G401.6 (cell line): Measurements from ENCODE around the gene MCCC2.
"Not testable (repeated sequence)": the region's sequence is repeated elsewhere in the genome, so short reads cannot be mapped to it uniquely, and the experiment has no call there.

Experiments used
- FAIRE-seq: peaks from 2 replicates; lab custom pipeline; 2012; peaks lifted over from hg19 to GRCh38; lab: Jason Lieb, UNC

Gene MCCC2

DNA sequence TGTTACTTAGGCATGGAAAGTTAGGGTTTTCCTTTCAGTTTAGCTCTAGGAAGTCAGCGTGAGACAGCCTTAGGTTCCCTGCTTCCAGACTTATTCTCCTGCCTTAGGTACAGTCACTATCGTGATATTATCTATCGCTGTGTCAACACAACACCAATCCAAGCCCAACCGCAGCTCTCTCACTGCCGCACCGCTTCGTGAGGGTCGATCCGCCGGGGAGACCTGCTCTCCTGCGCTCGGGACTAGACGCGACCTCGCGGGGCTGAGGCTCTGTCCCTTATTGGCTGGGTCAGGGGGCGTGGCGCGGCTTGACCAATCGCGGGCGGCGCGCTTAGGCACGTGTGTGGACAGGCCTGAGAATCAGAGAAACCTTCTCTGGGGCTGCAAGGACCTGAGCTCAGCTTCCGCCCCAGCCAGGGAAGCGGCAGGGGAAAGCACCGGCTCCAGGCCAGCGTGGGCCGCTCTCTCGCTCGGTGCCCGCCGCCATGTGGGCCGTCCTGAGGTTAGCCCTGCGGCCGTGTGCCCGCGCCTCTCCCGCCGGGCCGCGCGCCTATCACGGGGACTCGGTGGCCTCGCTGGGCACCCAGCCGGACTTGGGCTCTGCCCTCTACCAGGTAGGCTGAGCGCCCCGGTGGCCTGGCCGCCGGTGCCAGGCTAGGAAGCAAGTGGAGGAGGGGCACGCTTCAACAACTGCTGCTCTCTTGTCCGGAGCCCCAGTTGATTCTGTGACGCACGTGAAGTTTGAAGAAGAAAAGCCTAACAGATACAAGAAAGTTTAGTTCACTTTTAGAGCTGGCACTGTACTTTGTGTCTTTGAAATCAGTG is at the start of gene MCCC2:
TSS of gene MCCC2 (plus strand) at position 400 of the 825 bp plus-strand sequence. CDS start at position 486, 86 bp downstream.
- peak; percentile 91 for FAIRE-seq

DNA sequence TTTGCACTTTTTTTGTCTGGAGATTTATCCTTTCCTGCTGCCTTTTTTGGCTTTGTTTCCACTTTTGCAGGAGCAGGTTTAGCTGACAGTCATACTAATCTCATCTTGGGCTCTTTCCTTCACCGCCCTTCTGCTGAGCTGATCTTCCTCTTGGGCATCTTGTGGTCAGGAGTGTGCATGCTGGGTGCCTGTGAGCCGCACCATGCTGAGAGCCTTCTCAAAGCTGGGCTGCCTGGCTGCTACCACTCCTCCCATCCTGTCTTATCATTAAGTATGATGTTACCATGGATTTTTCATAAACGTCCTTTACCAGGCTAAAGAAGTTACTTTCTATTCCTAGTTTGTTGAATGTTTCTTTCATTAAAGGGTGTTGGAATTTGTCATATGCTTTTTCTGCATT is 49.5 kb upstream of the MCCC2 start:
- FAIRE-seq = no peak

DNA sequence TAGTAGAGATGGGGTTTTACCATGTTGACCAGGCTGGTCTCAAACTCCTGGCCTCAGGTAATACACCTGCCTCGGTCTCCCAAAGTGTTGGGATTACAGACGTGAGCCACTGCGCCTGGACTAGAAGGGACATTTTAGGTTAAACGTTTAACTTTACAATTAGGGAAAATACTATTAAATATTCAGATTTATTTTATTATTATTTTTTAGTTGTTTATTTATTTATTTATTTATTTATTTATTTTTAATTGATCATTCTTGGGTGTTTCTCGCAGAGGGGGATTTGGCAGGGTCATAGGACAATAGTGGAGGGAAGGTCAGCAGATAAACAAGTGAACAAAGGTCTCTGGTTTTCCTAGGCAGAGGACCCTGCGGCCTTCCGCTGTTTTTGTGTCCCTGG is 36.3 kb upstream of the MCCC2 start:
- not testable (repeated sequence) for FAIRE-seq

DNA sequence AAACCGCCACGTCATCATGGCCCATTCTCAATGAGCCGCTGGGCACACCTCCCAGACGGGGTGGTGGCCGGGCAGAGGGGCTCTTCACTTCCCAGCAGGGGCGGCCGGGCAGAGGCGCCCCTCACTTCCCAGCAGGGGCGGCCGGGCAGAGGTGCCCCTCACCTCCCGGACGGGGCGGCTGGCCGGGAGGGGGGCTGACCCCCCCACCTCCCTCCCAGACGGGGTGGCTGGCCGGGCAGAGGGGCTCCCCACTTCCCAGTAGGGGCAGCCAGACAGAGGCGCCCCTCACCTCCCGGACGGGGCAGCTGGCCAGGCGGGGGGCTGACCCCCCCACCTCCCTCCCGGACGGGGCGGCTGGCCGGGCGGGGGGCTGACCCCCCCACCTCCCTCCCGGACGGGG is 35.6 kb upstream of the MCCC2 start:
- not testable (repeated sequence) for FAIRE-seq

DNA sequence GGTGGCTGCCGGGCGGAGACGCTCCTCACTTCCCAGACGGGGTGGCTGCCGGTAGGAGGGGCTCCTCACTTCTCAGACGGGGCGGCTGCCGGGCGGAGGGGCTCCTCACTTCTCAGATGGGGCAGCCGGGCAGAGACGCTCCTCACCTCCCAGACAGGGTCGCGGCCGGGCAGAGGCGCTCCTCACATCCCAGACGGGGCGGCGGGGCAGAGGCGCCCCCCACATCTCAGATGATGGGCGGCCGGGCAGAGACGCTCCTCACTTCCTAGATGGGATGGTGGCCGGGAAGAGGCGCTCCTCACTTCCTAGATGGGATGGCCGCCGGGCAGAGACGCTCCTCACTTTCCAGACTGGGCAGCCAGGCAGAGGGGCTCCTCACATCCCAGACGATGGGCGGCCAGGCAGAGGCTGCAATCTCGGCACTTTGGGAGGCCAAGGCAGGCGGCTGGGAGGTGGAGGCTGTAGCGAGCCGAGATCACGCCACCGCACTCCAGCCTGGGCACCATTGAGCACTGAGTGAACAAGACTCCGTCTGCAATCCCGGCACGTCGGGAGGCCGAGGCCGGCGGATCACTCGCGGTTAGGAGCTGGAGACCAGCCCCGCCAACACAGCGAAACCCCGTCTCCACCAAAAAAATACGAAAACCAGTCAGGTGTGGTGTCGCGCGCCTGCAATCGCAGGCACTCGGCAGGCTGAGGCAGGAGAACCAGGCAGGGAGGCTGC is 35.0 kb upstream of the MCCC2 start:
- not testable (repeated sequence) for FAIRE-seq

DNA sequence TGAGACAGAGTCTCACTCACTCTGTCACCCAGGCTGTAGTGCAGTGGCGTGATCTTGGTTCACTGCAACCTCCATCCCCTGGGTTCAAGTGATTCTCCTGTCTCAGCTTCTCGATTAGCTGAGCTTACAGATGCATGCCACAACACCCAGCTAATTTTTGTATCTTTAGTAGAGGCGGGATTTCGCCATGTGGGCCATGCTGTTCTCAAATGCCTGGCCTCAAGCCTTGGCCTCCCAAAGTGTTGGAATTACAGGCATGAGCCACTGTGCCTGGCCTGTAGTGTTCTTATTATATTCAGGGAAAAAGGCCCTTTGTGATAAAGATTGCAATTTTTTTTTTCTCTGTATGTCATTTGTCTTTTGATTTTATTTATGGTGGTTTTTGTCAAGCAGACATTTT is 24.0 kb upstream of the MCCC2 start:
- no peak for FAIRE-seq

DNA sequence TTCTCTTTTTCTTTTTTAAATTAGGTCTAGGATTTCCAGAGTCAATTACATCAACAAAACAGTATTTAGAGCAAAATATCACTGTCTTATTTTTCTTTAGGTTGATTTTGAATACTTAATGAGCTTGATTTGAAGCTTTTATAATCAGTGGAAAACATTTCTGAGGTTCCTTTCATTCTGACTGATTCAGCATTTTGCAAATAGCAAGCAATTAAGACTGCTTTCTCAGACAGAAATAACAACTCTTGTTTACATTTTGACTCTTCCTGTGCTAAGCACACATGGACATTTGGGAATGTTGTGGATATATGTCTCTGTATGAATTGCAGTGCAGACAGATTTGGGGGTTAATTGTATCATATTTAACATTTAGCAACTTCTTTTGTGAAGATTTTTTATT is 22.2 kb upstream of the MCCC2 start:
- peak; percentile 36 for FAIRE-seq

DNA sequence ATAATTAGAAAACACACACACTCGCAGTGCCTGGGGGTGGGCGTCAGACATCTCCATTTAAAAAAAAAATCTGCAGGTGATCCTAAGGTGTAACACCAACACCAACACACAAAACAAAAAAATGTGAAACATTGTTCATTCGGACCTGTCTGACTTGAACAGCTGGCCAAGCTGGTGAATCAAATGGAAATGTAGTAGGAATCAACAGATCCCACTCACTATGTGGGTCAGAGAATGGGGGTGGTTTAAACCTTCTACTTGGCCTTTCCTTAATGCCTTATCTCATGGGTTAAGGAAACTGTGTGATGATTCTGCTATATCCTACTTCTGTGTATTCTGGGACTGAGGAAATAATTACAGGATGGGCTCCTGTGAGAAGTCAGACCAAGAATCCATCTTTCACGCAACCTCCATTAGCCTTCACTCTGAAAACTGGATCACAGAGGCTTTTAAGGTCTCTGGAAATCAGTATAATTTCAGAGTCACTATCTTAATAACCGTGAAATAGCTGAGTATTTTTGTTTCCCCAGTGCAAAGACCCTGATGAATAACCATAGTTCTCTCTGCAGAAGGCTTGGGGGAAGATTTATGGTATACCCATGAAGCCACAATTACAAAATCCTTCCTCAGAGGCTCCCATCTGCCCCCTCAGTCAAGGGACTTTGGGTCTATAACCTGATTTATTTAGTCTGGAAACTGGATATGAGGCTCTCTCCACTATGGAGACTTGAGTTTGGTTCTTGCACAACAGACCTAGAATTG is 17.2 kb upstream of the MCCC2 start:
- no peak for FAIRE-seq

DNA sequence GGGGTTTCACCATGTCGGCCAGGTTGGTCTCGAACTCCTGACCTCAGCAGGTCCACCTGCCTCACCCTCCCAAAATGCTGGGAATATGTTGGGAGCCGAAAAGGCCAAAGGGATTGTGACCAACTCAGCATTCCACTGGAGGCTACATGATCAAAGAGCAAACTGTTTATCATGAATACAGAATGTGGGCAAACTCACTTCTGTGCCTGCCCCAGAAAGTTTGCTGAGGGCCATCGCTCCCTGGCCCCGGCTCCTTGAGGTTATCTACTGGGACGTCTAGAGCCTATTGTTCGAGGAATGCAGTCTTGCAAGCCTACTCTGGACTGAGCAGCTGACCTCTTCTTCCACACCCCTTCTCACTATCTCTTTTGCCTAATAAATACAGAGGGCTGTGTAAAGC is 15.3 kb upstream of the MCCC2 start:
- FAIRE-seq = not testable (repeated sequence)

DNA sequence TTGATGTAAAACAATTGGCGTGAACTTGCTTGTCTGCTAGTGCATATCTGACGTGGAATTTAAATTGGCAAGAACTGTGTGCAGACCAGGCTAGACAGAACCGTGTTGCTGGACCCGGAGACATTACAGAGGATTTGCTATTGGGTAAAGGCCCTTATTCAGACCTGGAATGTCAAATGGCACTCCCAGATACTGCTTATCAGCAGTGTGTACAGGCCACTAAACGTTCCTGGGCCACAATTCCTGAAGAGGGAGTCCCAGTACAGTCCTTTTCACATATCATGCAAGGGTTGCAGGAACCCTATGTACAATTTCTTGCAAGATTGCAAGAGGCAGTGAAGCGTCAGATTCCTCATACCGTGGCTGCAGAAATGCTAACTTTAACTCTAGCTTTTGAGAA is 13.5 kb upstream of the MCCC2 start:
- no peak for FAIRE-seq

DNA sequence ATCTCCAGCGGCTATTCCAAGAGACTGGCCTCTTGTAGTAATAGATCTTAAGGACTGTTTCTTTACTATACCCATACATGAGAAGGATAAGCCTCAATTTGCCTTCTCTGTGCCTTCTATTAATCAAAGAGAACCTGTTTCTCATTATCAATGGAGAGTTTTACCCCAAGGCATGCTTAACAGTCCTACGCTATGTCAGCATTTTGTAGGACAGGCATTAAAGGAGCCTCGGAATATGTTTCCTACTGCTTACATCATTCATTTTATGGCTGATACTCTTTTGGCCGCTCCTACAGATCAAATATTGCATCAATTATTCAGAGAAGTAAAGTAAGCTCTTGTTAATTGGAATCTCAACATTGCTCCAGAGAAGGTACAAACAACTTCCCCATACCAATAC is 11.6 kb upstream of the MCCC2 start:
- FAIRE-seq = not testable (repeated sequence)

DNA sequence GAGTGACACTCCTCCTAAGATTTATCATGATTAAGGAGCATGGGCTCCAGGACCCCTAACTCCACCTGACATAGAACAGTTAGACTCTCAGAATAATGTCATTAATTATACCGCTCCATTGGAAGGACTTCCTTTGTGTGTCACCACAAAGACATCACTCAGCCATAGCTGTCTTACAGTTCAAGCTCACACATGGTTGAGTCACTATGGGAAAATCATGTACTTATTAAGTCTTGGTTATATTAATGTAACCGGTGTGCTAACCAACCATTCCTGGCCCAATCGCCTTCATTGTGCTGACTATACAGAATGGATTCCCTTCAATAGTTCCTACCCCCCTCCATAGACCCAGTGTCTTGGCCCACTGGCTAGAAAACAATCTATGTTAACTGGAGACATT is 10.9 kb upstream of the MCCC2 start:
- FAIRE-seq = no peak

DNA sequence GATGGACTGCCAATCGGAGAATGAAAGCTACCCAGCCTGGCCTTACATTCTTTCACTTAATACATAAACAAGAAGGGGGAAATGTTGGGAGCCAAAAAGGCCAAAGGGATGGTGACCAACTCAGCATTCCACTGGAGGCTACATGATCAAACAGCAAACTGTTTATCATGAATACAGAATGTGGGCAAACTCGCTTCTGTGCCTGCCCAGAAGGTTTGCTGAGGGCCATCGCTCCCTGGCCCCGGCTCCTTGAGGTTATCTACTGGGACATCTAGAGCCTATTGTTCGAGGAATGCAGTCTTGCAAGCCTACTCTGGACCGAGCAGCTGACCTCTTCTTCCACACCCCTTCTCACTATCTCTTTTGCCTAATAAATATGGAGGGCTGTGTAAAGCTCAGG is 9.3 kb upstream of the MCCC2 start:
- FAIRE-seq = not testable (repeated sequence)

DNA sequence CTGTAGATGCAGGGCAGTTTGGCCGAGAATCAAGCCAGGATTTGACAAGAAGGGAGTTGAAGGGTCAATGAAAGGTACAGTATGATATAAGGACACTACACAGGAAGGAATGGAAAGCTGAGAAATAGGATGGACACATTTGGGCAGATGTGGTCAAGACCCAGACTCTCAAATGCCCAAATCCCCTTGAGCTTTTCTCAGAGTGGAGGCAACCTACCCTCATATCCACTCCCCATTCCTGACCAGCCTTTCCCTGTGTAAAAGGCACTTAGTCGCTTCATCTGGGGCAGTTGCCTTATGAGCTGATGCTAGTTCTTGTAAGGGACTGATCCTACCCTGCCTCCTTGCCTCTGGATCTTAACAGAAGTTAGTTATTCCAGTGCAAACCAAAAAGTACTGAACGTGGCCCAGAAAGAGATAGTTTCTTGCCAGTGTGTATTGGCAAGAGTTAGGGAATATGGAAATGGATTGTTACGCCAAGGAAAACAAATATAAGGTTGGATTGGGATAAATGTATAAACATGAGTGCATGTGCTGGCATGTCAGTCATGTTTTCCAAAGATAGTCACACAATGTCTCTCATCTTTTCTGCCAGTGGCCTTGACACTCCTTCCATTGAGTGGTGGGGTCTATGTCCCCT is 4.1 kb upstream of the MCCC2 start:
- no peak for FAIRE-seq

DNA sequence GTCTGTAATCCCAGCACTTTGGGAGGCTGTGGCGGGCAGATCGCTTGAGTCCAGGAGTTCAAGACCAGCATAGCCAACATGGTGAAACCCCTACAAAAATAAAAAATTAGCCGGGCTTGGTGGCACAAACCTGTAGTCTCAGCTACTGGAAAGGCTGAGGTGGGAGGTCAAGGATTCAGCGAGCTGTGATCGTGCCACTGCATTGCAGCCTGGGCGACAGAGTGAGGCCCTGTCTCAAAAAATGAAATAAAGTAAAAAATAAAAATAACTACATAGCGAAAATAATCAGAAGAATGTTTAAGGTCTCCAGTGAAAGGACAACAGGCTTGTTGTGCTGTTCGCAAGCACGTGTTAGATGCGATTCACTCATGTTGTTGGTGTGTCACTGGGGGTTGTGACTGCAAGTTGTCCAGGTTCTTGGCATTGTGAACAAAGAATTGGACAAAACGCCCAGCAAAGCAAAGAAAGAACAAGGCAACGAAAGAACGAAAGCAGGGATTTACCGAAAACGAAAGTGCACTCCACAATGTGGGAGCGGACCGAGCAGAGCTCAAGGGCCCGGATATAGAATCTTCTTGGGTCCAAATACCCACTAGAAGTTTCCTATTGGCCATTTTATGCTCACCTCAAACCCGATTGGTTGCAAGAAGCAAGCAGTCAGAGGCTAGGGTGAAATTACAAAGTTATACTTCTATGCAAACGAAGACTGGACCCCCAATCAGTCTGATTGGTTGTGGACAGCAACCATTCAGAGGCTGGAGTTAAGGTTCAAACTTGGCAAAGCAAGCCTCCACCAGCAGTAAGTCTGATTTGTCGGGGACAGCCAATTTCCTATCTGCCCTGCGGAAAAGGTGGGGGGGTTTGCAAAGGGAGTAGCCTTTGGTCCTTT is 844 bp upstream of the MCCC2 start:
- FAIRE-seq = no peak

DNA sequence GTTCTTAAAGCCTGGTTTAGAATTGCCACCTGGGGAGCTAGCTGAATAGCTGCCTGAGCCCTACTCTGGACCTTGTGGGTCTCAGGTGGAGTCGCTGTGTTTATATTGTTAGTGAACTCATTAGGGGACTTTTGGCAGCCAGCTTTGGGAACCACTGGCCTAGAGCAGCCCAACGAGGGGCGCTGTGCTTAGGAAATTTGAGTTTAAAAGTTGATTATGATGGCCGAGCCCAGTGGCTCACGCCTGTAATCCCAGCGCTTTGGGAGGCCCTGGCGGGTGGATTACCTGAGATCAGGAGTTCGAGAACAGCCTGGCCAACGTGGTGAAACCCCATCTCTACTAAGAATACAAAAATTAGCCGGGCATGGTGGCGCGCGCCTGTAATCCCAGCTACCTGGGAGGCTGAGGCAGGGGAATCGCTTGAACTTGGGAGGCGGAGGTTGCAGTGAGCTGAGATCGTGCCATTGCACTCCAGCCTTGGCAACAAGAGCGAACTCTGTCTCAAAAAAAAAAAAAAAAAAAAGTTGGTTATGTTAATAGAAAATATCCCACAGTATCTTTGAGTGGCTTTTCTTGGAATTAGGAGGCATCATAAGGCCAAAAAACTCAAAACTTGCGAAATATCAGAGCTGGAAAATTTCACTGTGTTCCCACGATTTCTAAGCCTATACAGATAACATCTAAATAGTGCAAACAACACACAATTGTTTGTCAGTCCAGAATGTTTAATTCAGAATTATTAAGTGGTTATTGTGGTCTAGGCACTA is 809 bp downstream of the MCCC2 start:
- no peak for FAIRE-seq

DNA sequence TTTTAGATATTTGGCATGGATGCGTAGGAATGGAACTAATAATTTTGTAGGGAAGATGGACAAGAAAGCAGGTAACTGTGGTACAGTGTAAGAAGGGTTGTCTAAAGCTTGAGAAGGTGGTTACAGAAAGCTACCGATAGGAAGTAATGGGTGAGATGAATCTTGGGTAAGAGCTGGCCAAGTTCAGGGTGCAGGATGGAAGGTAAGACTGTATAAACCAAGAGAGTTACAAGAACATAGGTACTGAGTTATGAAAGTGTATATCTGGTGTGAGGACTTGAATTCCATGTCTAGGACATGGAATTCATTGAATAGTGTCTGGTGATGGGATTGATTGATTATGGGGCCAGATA is 1.4 kb downstream of the MCCC2 start:
- FAIRE-seq = no peak

DNA sequence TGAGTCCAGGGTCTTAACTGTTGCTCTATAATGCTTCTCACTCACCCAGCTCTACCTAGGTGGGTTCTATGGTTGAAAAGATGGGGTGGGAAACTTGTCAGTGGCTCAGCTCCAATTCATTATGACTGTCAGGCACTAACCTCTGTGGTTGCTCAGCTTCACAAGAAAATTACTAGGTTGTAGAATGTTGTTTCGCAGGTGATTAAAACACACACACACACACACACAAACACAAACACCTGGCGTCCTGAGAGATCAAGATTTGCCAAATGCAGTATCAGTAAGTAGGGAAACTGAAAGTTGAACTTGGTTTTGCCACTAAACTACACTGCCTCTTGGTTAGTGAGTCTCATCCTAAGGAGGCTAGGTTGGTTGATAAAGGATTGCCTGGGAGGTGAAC is 2.8 kb downstream of the MCCC2 start:
- FAIRE-seq = no peak

DNA sequence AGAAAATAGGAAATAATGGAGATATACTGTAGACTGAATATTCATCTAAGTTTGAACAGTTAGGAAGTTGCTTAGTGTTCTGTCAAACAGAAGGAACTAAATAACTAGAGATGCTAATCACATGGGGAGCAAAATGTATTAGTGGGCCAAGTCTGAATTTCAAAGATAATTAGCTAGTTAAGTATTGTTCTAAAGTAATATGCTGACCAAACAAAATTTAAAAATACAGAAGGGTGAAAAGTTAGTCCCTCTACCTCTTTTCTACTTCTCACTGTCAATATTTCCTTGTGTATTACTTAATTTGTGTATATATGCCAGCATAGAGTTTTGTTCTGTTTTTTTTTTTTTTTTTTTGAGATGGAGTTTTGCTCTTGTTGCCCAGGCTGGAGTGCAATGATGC is 4.0 kb downstream of the MCCC2 start:
- no peak for FAIRE-seq

DNA sequence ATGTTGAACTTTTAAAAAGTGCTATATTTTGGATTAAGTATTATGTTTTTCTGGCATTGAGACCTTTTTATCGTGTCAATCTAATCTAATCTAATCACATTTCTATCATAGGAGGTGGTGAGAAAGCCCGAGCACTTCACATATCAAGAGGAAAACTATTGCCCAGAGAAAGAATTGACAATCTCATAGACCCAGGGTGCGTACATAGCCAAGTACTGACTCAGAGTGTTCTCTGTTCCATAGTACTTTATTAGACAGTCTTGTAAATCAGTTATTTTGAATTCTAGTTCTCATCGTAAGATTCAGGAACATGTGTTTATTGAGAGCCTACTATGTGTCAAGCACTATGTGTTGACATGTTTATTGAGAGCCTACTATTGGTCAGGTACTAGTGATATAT is 9.0 kb downstream of the MCCC2 start:
- no peak for FAIRE-seq

DNA sequence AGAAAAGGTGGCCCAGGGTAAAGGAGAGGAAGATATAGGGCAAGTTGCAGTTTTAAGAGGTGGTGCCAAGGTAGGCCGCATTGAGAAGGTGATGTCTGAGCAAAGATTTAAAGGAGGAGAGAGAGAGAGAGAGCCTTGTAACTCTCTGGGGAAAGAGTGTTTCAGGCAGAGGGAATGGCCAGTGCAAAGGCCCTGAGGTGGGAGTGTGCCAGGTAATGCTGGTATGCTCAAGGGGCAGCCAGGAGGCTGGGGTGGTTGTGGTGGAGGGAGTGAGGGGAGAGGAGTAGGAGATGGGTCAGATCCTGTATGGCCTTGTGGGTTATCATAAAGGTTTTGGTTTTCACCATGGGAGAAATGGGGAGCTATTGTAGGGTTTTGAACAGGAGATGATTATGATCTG is 9.9 kb downstream of the MCCC2 start:
- FAIRE-seq = no peak
